Activated CD4-positive, alpha-beta memory T cell treated with anti-CD3 and anti-CD28 coated beads for 36 hours (primary cell): ENCODE data around the gene ADCY7. TPM values are rescaled to one million over a fixed set of nuclear protein-coding genes. Genes with fewer than 3 reads are reported as not detected.

ENCODE experiments used
- CTCF ChIA-PET: fragments of 350-600 bp; sonication (Branson Sonifier 250); formaldehyde crosslinking; loops from one replicate; lab custom pipeline; 2021; ENCODE audit warnings: antibody characterized with exemption, inconsistent platforms; lab: Charles Lee
- POLR2A ChIA-PET: fragments of 350-600 bp; sonication (Branson Sonifier 250); formaldehyde crosslinking; loops from one replicate; lab custom pipeline; 2021; ENCODE audit warnings: antibody characterized with exemption; lab: Charles Lee
- DNase-seq: peaks from one replicate; pipeline ENCODE4 v3.0.0-alpha.2; 2020
- H3K27ac Mint-ChIP-seq: one replicate; pipeline ENCODE4 v1.8.0; 2021; ENCODE audit warnings: mixed read lengths
- H3K27me3 Mint-ChIP-seq: one replicate; pipeline ENCODE4 v1.8.0; 2021; ENCODE audit warnings: mixed read lengths
- H3K36me3 Mint-ChIP-seq: one replicate; pipeline ENCODE4 v1.8.0; 2021; ENCODE audit warnings: mixed read lengths
- H3K4me1 Mint-ChIP-seq: one replicate; pipeline ENCODE4 v1.8.0; 2021; ENCODE audit warnings: low read depth, mixed read lengths
- H3K4me3 Mint-ChIP-seq: one replicate; pipeline ENCODE4 v1.8.0; 2021; ENCODE audit warnings: mild to moderate bottlenecking, mixed read lengths
- H3K9me3 Mint-ChIP-seq: one replicate; pipeline ENCODE4 v1.8.0; 2021; ENCODE audit warnings: mixed read lengths
- intact Hi-C: fragments of 100-400 bp; cut with micrococcal nuclease; formaldehyde crosslinking; loops from one replicate; pipeline ENCODE4 v1.15.1; 2023
- total RNA-seq, 2 experiments: library from RNA; stranded (reverse); gene quantifications; one replicate each; pipeline ENCODE4 v1.2.3, GENCODE V29; 2021

The ADCY7 gene
- total RNA-seq, 2 experiments from 2014 or later, result 100.0 to 107 TPM

GRCh38 chr16:50252082-50252611, 14.2 kb upstream of the ADCY7 start:
- Mint-ChIP-seq H3K4me3 (no peak overlapping the region), H3K4me1 (peaks cover 2% of the 10 kb centered on the region), H3K36me3 (no peaks in the 10 kb centered on the region), H3K27me3 (no peaks in the 10 kb centered on the region), H3K9me3 (no peaks in the 10 kb centered on the region), H3K27ac (no peak overlapping the region)
- CTCF ChIA-PET, result interaction anchor here (1.3 kb wide), 1 partner anchor 118 kb away, joined by 3 read pairs; no protein-coding TSS in a partner anchor
- no peak for DNase-seq
- intact Hi-C loops, result no loop called here
- POLR2A ChIA-PET, result no interaction called here

GRCh38 chr16:50252874-50253513, 13.4 kb upstream of the ADCY7 start:
- Mint-ChIP-seq H3K36me3 (no peaks in the 10 kb centered on the region), H3K27ac (no peak overlapping the region), H3K27me3 (no peaks in the 10 kb centered on the region), H3K4me1 (peaks cover 2% of the 10 kb centered on the region), H3K4me3 (no peak overlapping the region), H3K9me3 (no peaks in the 10 kb centered on the region)
- ChIA-PET POLR2A (no interaction called here), CTCF (interaction anchor here (0.9 to 1.3 kb wide), 2 partner anchors 117 to 412 kb away, joined by 3 read pairs; no protein-coding TSS in a partner anchor)
- intact Hi-C loops, result no loop called here
- no peak for DNase-seq

GRCh38 chr16:50253514-50253910, 12.8 kb upstream of the ADCY7 start:
- Mint-ChIP-seq H3K27ac (no peak overlapping the region), H3K27me3 (no peaks in the 10 kb centered on the region), H3K9me3 (no peaks in the 10 kb centered on the region), H3K4me1 (peaks cover 2% of the 10 kb centered on the region), H3K4me3 (no peak overlapping the region), H3K36me3 (no peaks in the 10 kb centered on the region)
- POLR2A ChIA-PET, result no interaction called here
- intact Hi-C loops, result no loop called here
- CTCF ChIA-PET, result interaction anchor here (0.9 to 1.3 kb wide), 2 partner anchors 117 to 412 kb away, joined by 3 read pairs; no protein-coding TSS in a partner anchor
- DNase-seq, result no peak

- H3K4me1 Mint-ChIP-seq, result peaks cover 2% of the 10 kb centered on the region
- H3K27ac Mint-ChIP-seq, result no peak overlapping the region
- CTCF ChIA-PET, result interaction anchor here (0.6 to 1.4 kb wide), 2 partner anchors 9 to 23 kb away, joined by 3 to 4 read pairs; no protein-coding TSS in a partner anchor
- POLR2A ChIA-PET, result no interaction called here
- intact Hi-C loops, result no loop called here
- H3K36me3 Mint-ChIP-seq, result no peaks in the 10 kb centered on the region
- no peaks in the 10 kb centered on the region for H3K9me3 Mint-ChIP-seq
- no peaks in the 10 kb centered on the region for H3K27me3 Mint-ChIP-seq
- no peak overlapping the region for H3K4me3 Mint-ChIP-seq
- no peak for DNase-seq
These were observed 12.3 kb upstream of the ADCY7 start for GRCh38 chr16:50254072-50254471.

- no peak overlapping the region for H3K4me3 Mint-ChIP-seq
- H3K27ac Mint-ChIP-seq, result no peak overlapping the region
- no peaks in the 10 kb centered on the region for H3K27me3 Mint-ChIP-seq
- ChIA-PET CTCF (interaction anchor here (0.6 to 1.4 kb wide), 2 partner anchors 10 to 72 kb away, joined by 3 read pairs; no protein-coding TSS in a partner anchor), POLR2A (no interaction called here)
- no peaks in the 10 kb centered on the region for H3K36me3 Mint-ChIP-seq
- DNase-seq, result no peak
- peaks cover 2% of the 10 kb centered on the region for H3K4me1 Mint-ChIP-seq
- no peaks in the 10 kb centered on the region for H3K9me3 Mint-ChIP-seq
- intact Hi-C loops, result no loop called here
These were observed 10.8 kb upstream of the ADCY7 start for GRCh38 chr16:50255538-50255937.

- CTCF ChIA-PET, result interaction anchor here (0.7 kb wide), 1 partner anchor 191 kb away, joined by 4 read pairs; the partner anchor contains the start of gene HEATR3
- H3K4me3 Mint-ChIP-seq, result no peak overlapping the region
These were observed 9.7 kb upstream of the ADCY7 start for GRCh38 chr16:50256604-50257003.

GRCh38 chr16:50257876-50258275, 8.5 kb upstream of the ADCY7 start:
- intact Hi-C loops, result no loop called here
- CTCF ChIA-PET, result no interaction called here
- peaks cover 1% of the 10 kb centered on the region for H3K4me1 Mint-ChIP-seq

More at GRCh38 chr16:50256604-50257003, 9.7 kb upstream of the ADCY7 start:
- no peak overlapping the region for H3K27ac Mint-ChIP-seq
- intact Hi-C loops, result no loop called here
- no peaks in the 10 kb centered on the region for H3K9me3 Mint-ChIP-seq
- no peaks in the 10 kb centered on the region for H3K4me1 Mint-ChIP-seq
- no peaks in the 10 kb centered on the region for H3K36me3 Mint-ChIP-seq
- no peaks in the 10 kb centered on the region for H3K27me3 Mint-ChIP-seq
- DNase-seq, result no peak
- POLR2A ChIA-PET, result no interaction called here

GRCh38 chr16:50259334-50260205, 6.8 kb upstream of the ADCY7 start:
- no peak overlapping the region for H3K4me3 Mint-ChIP-seq
- POLR2A ChIA-PET, result no interaction called here
- peaks cover 2% of the 10 kb centered on the region for H3K36me3 Mint-ChIP-seq
- CTCF ChIA-PET, result interaction anchor here (0.9 to 1.1 kb wide), 3 partner anchors 14 to 68 kb away, joined by 3 read pairs; no protein-coding TSS in a partner anchor
- no peak for DNase-seq
- no peaks in the 10 kb centered on the region for H3K27me3 Mint-ChIP-seq
- H3K9me3 Mint-ChIP-seq, result no peaks in the 10 kb centered on the region
- peaks cover 18% of the 10 kb centered on the region for H3K4me1 Mint-ChIP-seq
- H3K27ac Mint-ChIP-seq, result no peak overlapping the region
- intact Hi-C loops, result loop anchor here (10.0 kb wide), 1 partner anchor 1645 kb away; the partner anchor contains the start of gene N4BP1

More at GRCh38 chr16:50257876-50258275, 8.5 kb upstream of the ADCY7 start:
- no peak for DNase-seq
- Mint-ChIP-seq H3K4me3 (no peak overlapping the region), H3K36me3 (no peaks in the 10 kb centered on the region), H3K27ac (no peak overlapping the region), H3K9me3 (no peaks in the 10 kb centered on the region), H3K27me3 (no peaks in the 10 kb centered on the region)
- POLR2A ChIA-PET, result no interaction called here

GRCh38 chr16:50260206-50261159, 5.9 kb upstream of the ADCY7 start:
- Mint-ChIP-seq H3K4me3 (no peak overlapping the region), H3K27ac (no peak overlapping the region), H3K27me3 (no peaks in the 10 kb centered on the region), H3K4me1 (peaks cover 27% of the 10 kb centered on the region), H3K36me3 (peaks cover 2% of the 10 kb centered on the region), H3K9me3 (no peaks in the 10 kb centered on the region)
- POLR2A ChIA-PET, result no interaction called here
- CTCF ChIA-PET, result interaction anchor here (0.9 kb wide), 1 partner anchor 67 kb away, joined by 3 read pairs; no protein-coding TSS in a partner anchor
- intact Hi-C loops, result loop anchor here (10.0 kb wide), 1 partner anchor 1646 kb away; the partner anchor contains the start of gene N4BP1
- no peak for DNase-seq

- CTCF ChIA-PET, result no interaction called here
- no peak overlapping the region for H3K27ac Mint-ChIP-seq
- no peaks in the 10 kb centered on the region for H3K27me3 Mint-ChIP-seq
- DNase-seq, result no peak
- H3K4me3 Mint-ChIP-seq, result no peak overlapping the region
- intact Hi-C loops, result loop anchor here (10.0 kb wide), 1 partner anchor 1646 kb away; the partner anchor contains the start of gene N4BP1
- H3K9me3 Mint-ChIP-seq, result no peaks in the 10 kb centered on the region
- H3K36me3 Mint-ChIP-seq, result peaks cover 2% of the 10 kb centered on the region
- H3K4me1 Mint-ChIP-seq, result peaks cover 34% of the 10 kb centered on the region
- POLR2A ChIA-PET, result no interaction called here
These were observed 5.1 kb upstream of the ADCY7 start for GRCh38 chr16:50261160-50261706.
